Measurements from ENCODE around the gene MCOLN2. TPM values are rescaled to one million over a fixed set of nuclear protein-coding genes. Genes with fewer than 3 reads are reported as not detected.

Gene MCOLN2
- total RNA-seq, 2 donors from 2014 or later = not detected

- Histone ChIP-seq H3K9me3 (no peaks in the 10 kb centered on the region), H3K36me3 (replicated peaks in 1 of 2; ENCODE audit: insufficient read depth in 1 of 2, low read depth in 2 of 2) (no peaks in the 10 kb centered on the region), H3K27me3 (no peaks in the 10 kb centered on the region), H3K4me1 (no peaks in the 10 kb centered on the region), H3K4me3 (no peak overlapping the region), H3K27ac (no peak overlapping the region)
- TF ChIP-seq POLR2A (IDR thresholded peaks at IDR 0.05) = no peak
- TF ChIP-seq CTCF (IDR thresholded peaks at IDR 0.05) = no peak
- WGBS, 2 donors = 41 to 62% methylated on average over 1 of the region's 1 CpG
- intact Hi-C loops (cut with DNase I) = loop anchor here (10.0 kb wide), 1 partner anchor 52 kb away; no protein-coding TSS in a partner anchor
- DNase-seq = no peak
- no peak for ATAC-seq
Observed at GRCh38 chr1:84972377-84972987, 24.4 kb downstream of the MCOLN2 start.

GRCh38 chr1:84971957-84972356, 25.0 kb downstream of the MCOLN2 start:
- WGBS, 2 donors = 77 to 83% methylated on average over 2 of the region's 2 CpGs
- intact Hi-C loops (cut with DNase I) = loop anchor here (10.0 kb wide), 1 partner anchor 53 kb away; no protein-coding TSS in a partner anchor
- H3K36me3 ChIP-seq (replicated peaks in 1 of 2; ENCODE audit: insufficient read depth in 1 of 2, low read depth in 2 of 2) = no peaks in the 10 kb centered on the region
- DNase-seq (no peak), ATAC-seq (no peak)
- no peak overlapping the region for H3K4me3 ChIP-seq
- no peak overlapping the region for H3K27ac ChIP-seq
- TF ChIP-seq CTCF (IDR thresholded peaks at IDR 0.05) = no peak
- TF ChIP-seq POLR2A (IDR thresholded peaks at IDR 0.05) = no peak
- no peaks in the 10 kb centered on the region for H3K9me3 ChIP-seq
- H3K4me1 ChIP-seq = no peaks in the 10 kb centered on the region
- H3K27me3 ChIP-seq = no peaks in the 10 kb centered on the region

- 91 to 92% methylated on average over 7 of the region's 7 CpGs for WGBS, 2 donors
- Histone ChIP-seq H3K4me3 (no peak overlapping the region), H3K9me3 (no peaks in the 10 kb centered on the region), H3K36me3 (replicated peaks in 1 of 2; ENCODE audit: insufficient read depth in 1 of 2, low read depth in 2 of 2) (no peaks in the 10 kb centered on the region), H3K4me1 (no peaks in the 10 kb centered on the region), H3K27me3 (no peaks in the 10 kb centered on the region), H3K27ac (no peak overlapping the region)
- intact Hi-C loops (cut with DNase I) = loop anchor here (10.0 kb wide), 1 partner anchor 55 kb away; no protein-coding TSS in a partner anchor
- DNase-seq (no peak), ATAC-seq (no peak)
- TF ChIP-seq POLR2A (IDR thresholded peaks at IDR 0.05) (no peak), CTCF (IDR thresholded peaks at IDR 0.05) (no peak)
Observed at GRCh38 chr1:84969489-84970250, 27.2 kb downstream of the MCOLN2 start.

GRCh38 chr1:84968865-84969264, 28.0 kb downstream of the MCOLN2 start:
- H3K4me3 ChIP-seq = no peak overlapping the region
- DNase-seq = no peak
- WGBS, 2 donors = 85 to 91% methylated on average over 3 of the region's 3 CpGs
- H3K36me3 ChIP-seq (replicated peaks in 1 of 2; ENCODE audit: insufficient read depth in 1 of 2, low read depth in 2 of 2) = no peaks in the 10 kb centered on the region
- intact Hi-C loops (cut with DNase I) = no loop called here
- H3K27ac ChIP-seq = no peak overlapping the region
- no peaks in the 10 kb centered on the region for H3K27me3 ChIP-seq
- H3K4me1 ChIP-seq = no peaks in the 10 kb centered on the region
- ATAC-seq = no peak
- H3K9me3 ChIP-seq = no peaks in the 10 kb centered on the region
- TF ChIP-seq CTCF (IDR thresholded peaks at IDR 0.05) = no peak

Measured in body of pancreas (tissue), 4 donors.